Measurements from ENCODE around the gene PCDHA13.

PCDHA13 gene

GRCh38 chr5:140857987-140858240 is 24.0 kb upstream of the PCDHA13 start:
- Mint-ChIP-seq H3K9me3 (peaks cover 72% of the 10 kb centered on the region), H3K27me3 (ENCODE audit: low read depth) (no peaks in the 10 kb centered on the region), H3K4me1 (no peaks in the 10 kb centered on the region), H3K36me3 (ENCODE audit: low read depth) (peaks cover 89% of the 10 kb centered on the region), H3K27ac (no peak overlapping the region), H3K4me3 (no peak overlapping the region)
- TF ChIP-seq CTCF (IDR thresholded peaks at IDR 0.05; ENCODE audit: unreplicated experiment in 3 of 3): no peak

- no peaks in the 10 kb centered on the region for H3K4me1 Mint-ChIP-seq
- H3K36me3 Mint-ChIP-seq (ENCODE audit: low read depth): peaks cover 83% of the 10 kb centered on the region
- no peak overlapping the region for H3K27ac Mint-ChIP-seq
- no peak overlapping the region for H3K4me3 Mint-ChIP-seq
- H3K9me3 Mint-ChIP-seq: peaks cover 57% of the 10 kb centered on the region
- no peak for TF ChIP-seq CTCF (IDR thresholded peaks at IDR 0.05; ENCODE audit: unreplicated experiment in 3 of 3)
- no peaks in the 10 kb centered on the region for H3K27me3 Mint-ChIP-seq (ENCODE audit: low read depth)
Observed at GRCh38 chr5:140862441-140863295, 19.3 kb upstream of the PCDHA13 start.

- Mint-ChIP-seq H3K9me3 (peaks cover 32% of the 10 kb centered on the region), H3K27me3 (ENCODE audit: low read depth) (no peaks in the 10 kb centered on the region)
Observed at GRCh38 chr5:140868721-140869554, 13.0 kb upstream of the PCDHA13 start, which contains the start of gene PCDHA11. PCDHA11 (plus strand) TSS chr5:140868957; CDS start chr5:140869104, 147 bp downstream.

GRCh38 chr5:140869555-140869886 is 12.4 kb upstream of the PCDHA13 start:
- Mint-ChIP-seq H3K4me1 (no peaks in the 10 kb centered on the region), H3K27ac (peak overlapping the region in 1 of 3 experiments; percentile 48), H3K36me3 (ENCODE audit: low read depth) (peaks cover 74% of the 10 kb centered on the region), H3K27me3 (ENCODE audit: low read depth) (no peaks in the 10 kb centered on the region), H3K4me3 (peak overlapping the region; percentile 85 to 92 (median 91)), H3K9me3 (peaks cover 34% of the 10 kb centered on the region)
- TF ChIP-seq CTCF (IDR thresholded peaks at IDR 0.05; ENCODE audit: unreplicated experiment in 3 of 3): peak in 2 of 3 experiments; percentile 0 to 27

More at GRCh38 chr5:140868721-140869554, 13.0 kb upstream of the PCDHA13 start, which contains the start of gene PCDHA11:
- Mint-ChIP-seq H3K27ac (peak within 1 kb of the TSS in 2 of 3 experiments; percentile 75 to 83), H3K36me3 (ENCODE audit: low read depth) (peaks cover 74% of the 10 kb centered on the region), H3K4me3 (peak within 1 kb of the TSS; percentile 85 to 92 (median 91)), H3K4me1 (no peaks in the 10 kb centered on the region)
- TF ChIP-seq CTCF (IDR thresholded peaks at IDR 0.05; ENCODE audit: unreplicated experiment in 3 of 3): peak; percentile 43 to 48 (median 45)

- Mint-ChIP-seq H3K9me3 (peaks cover 38% of the 10 kb centered on the region), H3K27ac (no peak overlapping the region), H3K27me3 (ENCODE audit: low read depth) (no peaks in the 10 kb centered on the region), H3K4me1 (no peaks in the 10 kb centered on the region), H3K4me3 (no peak overlapping the region), H3K36me3 (ENCODE audit: low read depth) (peaks cover 80% of the 10 kb centered on the region)
- no peak for TF ChIP-seq CTCF (IDR thresholded peaks at IDR 0.05; ENCODE audit: unreplicated experiment in 3 of 3)
Observed at GRCh38 chr5:140870221-140871201, 11.4 kb upstream of the PCDHA13 start.
